Uterus (tissue), 2 donors: Measurements from ENCODE around the gene ALG2.

ENCODE experiments used
- CTCF ChIP-seq, 4 experiments: fragments of 200-600 bp in 2 of 4; fragments of 450-650 bp in 2 of 4; sonication (generic) in 2 of 4; IDR thresholded peaks; one replicate each; pipeline ENCODE4 v1.5.1; 2016 to 2019; ENCODE audit warnings: antibody characterized with exemption in 4 of 4, mild to moderate bottlenecking in 2 of 4, moderate library complexity in 1 of 4
- POLR2A ChIP-seq, 2 donors: fragments of 450-650 bp; IDR thresholded peaks; one replicate each; pipeline ENCODE4 v1.6.1; 2016; ENCODE audit warnings: antibody characterized with exemption in 2 of 2, mild to moderate bottlenecking in 1 of 2, moderate library complexity in 1 of 2

GRCh38 chr9:99221266-99221620 lies 499 bp downstream of the ALG2 start:
- TF ChIP-seq CTCF (IDR thresholded peaks at IDR 0.05) (no peak), POLR2A (IDR thresholded peaks at IDR 0.05) (no peak)
